HG03521 (cell line): ENCODE results near the gene ZG16.
"Not testable (repeated sequence)": the region's sequence is repeated elsewhere in the genome, so short reads cannot be mapped to it uniquely, and the experiment has no call there.

ENCODE experiments used
- ATAC-seq: cut with Tn5 transposase; IDR thresholded peaks from one replicate; pipeline ENCODE4 v1.9.1; 2021; ENCODE audit warnings: mild to moderate bottlenecking, moderate library complexity; ENCODE audit not compliant: unreplicated experiment

The ZG16 gene

GRCh38 chr16:29747947-29748759 is 29.9 kb upstream of the ZG16 start:
- no peak for ATAC-seq

GRCh38 chr16:29748760-29749149 is 29.3 kb upstream of the ZG16 start:
- not testable (repeated sequence) for ATAC-seq

GRCh38 chr16:29753516-29753915 is 24.5 kb upstream of the ZG16 start:
- no peak for ATAC-seq

- no peak for ATAC-seq
Measured at GRCh38 chr16:29756654-29757053, 21.4 kb upstream of the ZG16 start.

- ATAC-seq, result not testable (repeated sequence)
Measured at GRCh38 chr16:29757086-29757485, 21.0 kb upstream of the ZG16 start.

GRCh38 chr16:29757950-29758466 is 20.0 kb upstream of the ZG16 start:
- ATAC-seq, result no peak

- ATAC-seq, result no peak
Measured at GRCh38 chr16:29760567-29761279, 17.3 kb upstream of the ZG16 start.

GRCh38 chr16:29761280-29761651 is 16.8 kb upstream of the ZG16 start:
- not testable (repeated sequence) for ATAC-seq

GRCh38 chr16:29761882-29762281 is 16.2 kb upstream of the ZG16 start:
- ATAC-seq, result no peak

- ATAC-seq, result no peak
Measured at GRCh38 chr16:29763326-29763725, 14.7 kb upstream of the ZG16 start.

GRCh38 chr16:29765167-29766032 is 12.7 kb upstream of the ZG16 start:
- ATAC-seq, result no peak

- no peak for ATAC-seq
Measured at GRCh38 chr16:29766571-29766970, 11.5 kb upstream of the ZG16 start.

GRCh38 chr16:29767062-29767461 is 11.0 kb upstream of the ZG16 start:
- ATAC-seq, result no peak

GRCh38 chr16:29769507-29769906 is 8.5 kb upstream of the ZG16 start:
- no peak for ATAC-seq

- ATAC-seq, result no peak
Measured at GRCh38 chr16:29770250-29770929, 7.7 kb upstream of the ZG16 start.

- ATAC-seq, result not testable (repeated sequence)
Measured at GRCh38 chr16:29772330-29772729, 5.7 kb upstream of the ZG16 start.

- ATAC-seq, result no peak
Measured at GRCh38 chr16:29774730-29775129, 3.3 kb upstream of the ZG16 start.

- no peak for ATAC-seq
Measured at GRCh38 chr16:29775742-29776408, 2.2 kb upstream of the ZG16 start.

- ATAC-seq, result no peak
Measured at GRCh38 chr16:29779474-29779873, 1.4 kb downstream of the ZG16 start.
